ENCODE data around the gene SORCS2.

DNA sequence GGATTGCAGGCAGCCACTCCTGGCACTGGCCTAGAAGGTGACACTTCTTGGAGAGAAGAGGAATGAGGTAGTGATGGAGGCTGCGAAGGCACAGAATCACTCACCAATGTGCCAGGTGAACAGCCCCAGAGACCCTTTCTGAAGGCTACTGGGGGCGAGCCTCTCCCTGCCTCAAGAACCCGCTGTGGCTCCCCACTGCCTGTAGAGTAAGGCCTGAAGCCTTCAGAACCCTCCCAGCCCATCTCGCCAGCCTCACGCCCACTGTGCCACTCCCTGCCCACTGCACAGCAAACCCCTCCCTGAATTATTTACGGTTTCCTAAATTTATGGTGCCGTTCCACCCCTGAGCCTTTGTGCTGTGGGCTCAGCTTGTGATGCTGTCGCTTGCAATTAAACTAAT lies 24.2 kb upstream of the SORCS2 start:
- TF ChIP-seq ZNF274 (IDR thresholded peaks at IDR 0.05; ENCODE audit: low read depth, low read length): no peak
- TF ChIP-seq YY1 (IDR thresholded peaks at IDR 0.05; ENCODE audit: insufficient read depth, insufficient read length): no peak
- TF ChIP-seq SUZ12 (IDR thresholded peaks at IDR 0.05; ENCODE audit: extremely low read depth, insufficient read depth, insufficient read length): no peak
